Activated naive CD4-positive, alpha-beta T cell treated with Interleukin-2 at 50 U/mL for 16 hours (primary cell): ENCODE results near the gene C16orf95.

ENCODE experiments used
- DNase-seq: peaks from one replicate; pipeline ENCODE4 v3.0.0-alpha.2; 2020

The C16orf95 gene

GRCh38 chr16:87330646-87331045 is 13.5 kb upstream of the C16orf95 start:
- DNase-seq = no peak

DNA sequence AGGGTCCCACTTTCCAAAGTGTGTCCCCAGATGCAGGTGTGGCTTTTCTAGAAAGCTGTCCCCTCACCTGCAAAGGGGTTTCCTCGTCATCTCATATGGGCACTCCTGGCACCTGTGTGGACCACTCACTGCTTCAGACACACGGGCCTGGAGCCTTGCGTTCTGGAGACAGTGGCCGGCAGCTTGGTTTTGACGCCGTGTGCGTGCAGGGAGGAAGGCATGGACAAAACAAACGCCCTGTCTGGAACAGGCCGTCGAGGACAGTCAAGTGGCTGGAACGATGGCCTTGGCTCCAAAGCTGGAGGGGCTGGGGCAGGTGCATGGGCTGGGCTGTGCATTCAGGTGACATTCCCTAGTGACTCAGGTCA is 13.0 kb upstream of the C16orf95 start:
- no peak for DNase-seq

DNA sequence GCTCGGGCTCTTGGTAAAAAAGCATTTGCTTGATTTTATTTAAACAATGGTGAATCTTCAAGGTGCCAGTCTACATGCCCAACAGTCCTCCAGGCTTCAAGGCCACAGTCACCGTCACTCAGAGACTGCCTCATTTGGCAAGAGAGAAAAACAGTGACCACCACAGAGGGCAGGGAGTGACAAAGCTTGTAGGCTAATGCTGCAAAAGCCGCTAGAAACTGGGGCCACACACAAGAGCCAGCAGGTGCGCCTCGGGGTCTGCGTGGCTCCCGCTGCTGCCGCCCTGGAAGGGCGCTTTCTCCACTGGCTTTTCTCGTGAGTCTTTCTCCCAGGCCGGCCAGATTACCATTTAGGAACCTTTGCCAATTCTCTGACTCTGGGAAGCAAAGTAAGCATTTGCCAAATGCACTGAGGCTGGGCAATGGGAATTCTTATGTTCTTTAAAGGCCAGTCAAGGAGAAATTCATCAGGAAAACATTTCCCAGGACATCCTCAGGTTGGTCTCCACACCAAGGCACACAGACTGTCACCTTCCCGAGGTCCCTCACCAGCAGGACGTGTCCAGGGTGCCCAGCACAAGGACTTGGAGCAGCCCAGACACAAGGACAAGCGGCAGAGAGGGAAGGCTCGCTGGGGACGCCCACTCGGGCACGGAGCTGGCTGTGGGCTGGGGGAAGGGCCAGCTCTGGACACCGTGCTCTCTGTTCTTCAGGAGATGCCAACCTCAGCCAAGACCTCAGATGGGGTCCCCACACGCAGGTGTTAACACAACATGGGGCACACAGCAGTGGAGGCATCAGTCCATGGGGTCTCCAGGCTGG is 12.5 kb upstream of the C16orf95 start:
- DNase-seq = no peak

DNA sequence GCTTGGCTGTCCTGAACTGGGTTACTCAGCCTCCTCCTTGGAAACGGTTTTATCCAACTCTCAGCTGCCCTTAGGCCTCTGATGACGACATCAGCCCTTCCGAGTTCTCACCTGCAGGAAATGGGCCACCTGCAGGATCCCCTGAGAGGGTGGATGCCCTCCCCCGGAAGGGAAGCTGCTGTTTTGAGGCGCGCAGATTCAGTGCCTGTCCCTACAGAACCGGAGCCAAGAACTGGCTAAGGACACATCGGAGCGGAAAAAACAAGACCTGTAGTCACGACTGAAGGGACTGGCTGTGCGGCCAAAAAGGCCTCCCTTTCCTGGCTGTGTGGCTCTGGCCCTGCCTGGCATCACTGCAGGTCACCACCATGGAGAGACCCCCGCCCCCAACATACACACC is 11.7 kb upstream of the C16orf95 start:
- DNase-seq = no peak

DNA sequence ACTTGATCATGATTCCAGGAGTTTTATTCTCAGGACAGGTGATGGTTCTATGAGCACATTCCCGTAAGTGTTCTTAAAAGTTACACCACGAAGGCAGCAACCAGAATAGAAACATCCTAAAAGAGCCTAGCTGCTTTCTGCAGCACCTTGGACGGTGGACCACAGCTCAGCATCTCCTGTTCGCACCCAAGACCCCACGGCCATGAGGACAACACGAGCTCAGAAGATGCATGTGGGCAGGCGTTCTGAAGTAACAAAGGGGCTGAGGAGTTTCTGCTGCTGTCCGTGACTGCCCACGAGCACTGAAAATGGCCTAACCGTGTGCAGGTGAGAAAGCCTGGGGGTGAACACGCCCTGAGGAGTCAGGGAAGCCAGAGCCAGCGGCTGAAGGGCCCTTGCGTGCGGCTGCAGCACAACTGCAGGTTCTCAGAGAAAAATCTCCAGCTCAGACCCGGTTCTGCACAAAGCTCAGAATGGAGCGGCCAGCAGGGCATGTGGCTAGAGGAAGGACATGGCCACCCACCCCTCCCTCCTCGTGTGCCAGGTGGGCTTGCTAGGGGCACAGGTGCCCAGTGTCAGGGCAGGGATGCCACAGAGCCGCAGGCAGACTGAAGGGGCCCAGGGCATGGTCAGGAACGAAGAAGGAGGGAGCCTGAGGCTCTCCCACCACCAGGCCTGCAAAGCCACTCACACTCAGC is 10.8 kb upstream of the C16orf95 start:
- no peak for DNase-seq

GRCh38 chr16:87326151-87326571 is 9.0 kb upstream of the C16orf95 start:
- no peak for DNase-seq

DNA sequence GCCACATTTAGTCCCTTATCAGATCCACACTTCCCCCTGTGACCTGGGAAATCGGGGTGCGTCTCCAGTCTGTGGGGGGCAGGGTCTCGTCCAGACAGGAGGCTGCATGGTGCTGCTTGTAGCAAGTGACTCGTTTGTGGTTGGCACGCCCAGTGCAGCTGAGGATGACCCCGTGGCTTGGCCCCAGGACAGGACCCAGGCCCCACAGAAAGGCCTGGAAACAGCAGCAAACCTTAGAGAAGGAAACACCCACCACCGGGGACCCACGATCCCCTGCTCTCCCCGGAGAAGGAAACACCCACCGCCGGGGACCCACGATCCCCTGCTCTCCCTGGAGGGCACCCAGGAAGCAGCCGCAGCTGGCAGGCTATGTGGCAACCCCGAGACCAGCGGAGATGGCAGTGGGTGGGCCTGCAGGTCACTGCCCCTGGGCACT is 8.2 kb upstream of the C16orf95 start:
- no peak for DNase-seq

DNA sequence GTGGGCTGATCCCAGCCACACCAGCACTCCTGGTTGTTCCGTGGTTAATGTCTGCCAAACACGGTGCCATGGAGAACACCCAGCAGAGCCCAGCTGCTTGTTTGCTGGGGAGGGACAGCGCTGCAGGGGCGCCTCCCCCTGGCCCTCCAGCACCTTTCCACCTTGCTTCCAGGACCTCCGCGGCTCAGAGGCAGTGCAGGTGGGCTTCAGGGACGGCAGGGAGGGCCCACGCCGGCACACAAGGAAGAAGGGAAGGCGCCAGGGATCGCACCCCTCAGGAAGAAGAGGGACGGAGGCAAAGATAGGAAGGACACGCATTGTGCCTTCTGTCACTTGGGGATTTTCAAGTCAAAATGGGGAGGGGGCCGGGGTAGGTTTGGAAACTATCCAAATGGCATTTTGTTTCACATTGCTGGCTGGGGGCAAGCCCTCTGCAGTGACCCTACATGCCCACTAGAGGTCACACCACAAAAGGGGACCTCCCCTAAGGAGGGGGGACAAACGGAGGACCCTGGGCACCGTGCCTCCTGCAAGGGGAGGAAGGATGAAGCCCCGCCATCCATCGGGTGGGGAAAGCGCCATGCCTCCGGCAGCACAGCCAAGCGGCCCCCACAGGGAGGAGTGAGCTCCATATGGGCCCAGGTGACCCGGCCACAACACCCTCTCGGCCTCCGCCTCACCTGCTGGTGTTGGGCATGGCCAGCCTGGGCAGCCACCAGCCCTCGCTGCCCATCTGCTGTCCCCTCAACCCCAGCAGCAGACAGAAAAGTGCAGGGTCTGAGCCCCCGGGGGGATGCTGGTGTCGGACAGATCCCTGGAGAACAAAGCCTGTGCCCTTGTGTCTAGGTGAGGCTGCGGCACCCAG is 7.5 kb upstream of the C16orf95 start:
- DNase-seq = peak; percentile 46

DNA sequence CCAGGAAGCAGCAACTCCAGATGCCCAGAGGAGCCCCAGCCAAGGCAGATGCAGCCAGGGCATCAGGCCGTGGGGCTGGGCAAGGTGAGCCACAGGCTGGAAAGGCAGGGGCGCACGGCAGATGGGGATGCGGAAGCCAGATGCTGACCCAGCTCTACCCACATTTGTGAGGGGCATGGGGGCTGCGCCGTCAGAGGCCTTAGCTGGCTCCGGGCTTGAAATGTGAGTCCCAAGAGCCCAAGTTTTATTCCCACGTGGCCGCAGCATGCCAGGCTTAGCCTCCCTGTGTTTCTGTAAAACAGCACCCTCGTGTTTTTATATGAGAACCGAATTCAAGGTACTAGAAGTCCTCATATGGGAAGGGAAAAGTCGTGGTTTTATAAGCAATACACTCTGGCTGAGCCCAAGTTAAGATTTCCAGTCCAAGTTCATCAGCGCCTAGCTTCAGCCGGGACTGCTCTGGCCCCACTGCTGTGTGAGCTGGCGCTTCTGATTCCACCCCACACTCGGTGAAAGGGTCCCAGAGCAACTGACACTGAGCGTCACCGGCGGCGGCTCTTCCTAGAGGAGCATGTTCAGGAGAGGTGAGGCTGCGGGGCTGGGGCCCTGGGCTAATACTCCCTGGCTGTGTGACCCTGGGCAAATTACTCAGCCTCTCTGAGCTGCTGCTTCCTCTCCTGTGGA is 6.7 kb upstream of the C16orf95 start:
- DNase-seq = no peak

DNA sequence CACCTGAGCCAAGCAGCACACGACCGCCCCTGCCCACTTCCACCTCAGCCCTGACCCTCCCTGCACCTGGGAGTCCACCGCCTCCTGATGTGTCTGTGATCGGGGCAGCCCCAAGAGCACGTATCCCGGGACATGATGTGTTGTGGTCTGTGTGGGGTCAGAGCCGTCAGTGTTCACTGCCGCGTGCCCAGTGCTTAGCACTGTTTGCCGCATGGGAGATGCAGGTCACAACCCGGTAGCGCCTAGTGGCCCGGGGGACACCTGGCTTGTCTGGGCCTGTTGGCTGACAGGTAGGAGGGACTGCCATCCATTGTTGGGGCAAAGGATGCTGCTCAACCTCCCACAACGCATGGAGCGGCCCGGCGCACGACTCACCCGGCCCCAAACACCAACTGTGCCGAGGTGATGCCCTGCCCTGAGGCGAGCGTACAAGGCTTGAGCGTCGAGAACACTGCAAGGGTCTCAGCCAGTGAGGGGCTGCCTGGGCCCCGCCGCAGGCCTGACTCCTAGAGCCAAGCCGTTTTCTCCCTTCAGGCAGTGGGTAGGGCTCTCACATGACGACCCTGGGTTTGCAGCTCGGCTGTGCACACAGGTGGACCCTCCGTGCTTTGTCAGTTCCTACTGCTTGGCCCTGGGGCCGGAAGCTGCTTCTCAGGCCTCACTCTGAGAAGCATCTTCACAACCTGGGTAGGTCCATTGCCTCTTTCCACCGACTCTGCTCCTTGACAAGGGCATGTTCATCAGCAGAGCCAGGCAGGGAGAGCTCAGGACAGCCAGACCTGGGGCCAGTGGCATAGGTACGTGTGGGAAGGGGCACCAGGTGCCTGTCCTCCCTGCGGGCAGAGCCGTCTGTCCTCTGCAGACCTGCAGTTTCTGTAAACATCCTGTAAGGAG is 5.9 kb upstream of the C16orf95 start:
- DNase-seq = no peak

GRCh38 chr16:87322360-87322759 is 5.2 kb upstream of the C16orf95 start:
- no peak for DNase-seq

GRCh38 chr16:87321336-87322107 is 4.3 kb upstream of the C16orf95 start:
- no peak for DNase-seq

GRCh38 chr16:87320510-87321227 is 3.5 kb upstream of the C16orf95 start:
- DNase-seq = no peak

GRCh38 chr16:87319997-87320491 is 2.9 kb upstream of the C16orf95 start:
- DNase-seq = no peak

GRCh38 chr16:87319011-87319410 is 1.8 kb upstream of the C16orf95 start:
- DNase-seq = no peak

GRCh38 chr16:87317750-87318644 is 805 bp upstream of the C16orf95 start:
- DNase-seq = peak; percentile 52

- DNase-seq = no peak
Observed at GRCh38 chr16:87316450-87316922, 706 bp downstream of the C16orf95 start.

GRCh38 chr16:87314990-87315420 is 2.2 kb downstream of the C16orf95 start:
- DNase-seq = no peak

GRCh38 chr16:87312008-87312407 is 5.2 kb downstream of the C16orf95 start:
- no peak for DNase-seq
